PFSK-1 (cell line): ENCODE measurements around the gene TTC34.

Experiments used
- FOXP2 ChIP-seq: optimal IDR thresholded peaks from 2 replicates; pipeline ENCODE3; 2011; ENCODE audit warnings: borderline replicate concordance, control low read depth, inconsistent platforms; ENCODE audit not compliant: insufficient read depth; ENCODE audit errors: extremely low read length, extremely low read depth
- POLR2AphosphoS5 ChIP-seq: IDR thresholded peaks from 2 replicates; pipeline ENCODE4 v1.6.1; 2012; ENCODE audit warnings: low read depth, mild to moderate bottlenecking, control low read depth, low read length, moderate library complexity
- REST ChIP-seq, 2 experiments: IDR thresholded peaks; 2 replicates each; pipeline versions ENCODE4 v1.6.1 to v1.8.0; 2011 to 2012; ENCODE audit warnings: low read depth in 2 of 2, low read length in 2 of 2, control low read depth in 1 of 2, inconsistent platforms in 1 of 2, mild to moderate bottlenecking in 1 of 2, moderate library complexity in 1 of 2; ENCODE audit not compliant: insufficient read depth in 1 of 2
- SIN3A ChIP-seq: IDR thresholded peaks from 2 replicates; pipeline ENCODE4 v1.6.1; 2012; ENCODE audit warnings: mild to moderate bottlenecking, low read length, moderate library complexity, borderline replicate concordance; ENCODE audit not compliant: insufficient read depth
- TAF1 ChIP-seq: IDR thresholded peaks from 2 replicates; pipeline ENCODE4 v1.6.1; 2012; ENCODE audit warnings: low read length, control low read depth, borderline replicate concordance; ENCODE audit not compliant: insufficient read depth

Gene TTC34

DNA sequence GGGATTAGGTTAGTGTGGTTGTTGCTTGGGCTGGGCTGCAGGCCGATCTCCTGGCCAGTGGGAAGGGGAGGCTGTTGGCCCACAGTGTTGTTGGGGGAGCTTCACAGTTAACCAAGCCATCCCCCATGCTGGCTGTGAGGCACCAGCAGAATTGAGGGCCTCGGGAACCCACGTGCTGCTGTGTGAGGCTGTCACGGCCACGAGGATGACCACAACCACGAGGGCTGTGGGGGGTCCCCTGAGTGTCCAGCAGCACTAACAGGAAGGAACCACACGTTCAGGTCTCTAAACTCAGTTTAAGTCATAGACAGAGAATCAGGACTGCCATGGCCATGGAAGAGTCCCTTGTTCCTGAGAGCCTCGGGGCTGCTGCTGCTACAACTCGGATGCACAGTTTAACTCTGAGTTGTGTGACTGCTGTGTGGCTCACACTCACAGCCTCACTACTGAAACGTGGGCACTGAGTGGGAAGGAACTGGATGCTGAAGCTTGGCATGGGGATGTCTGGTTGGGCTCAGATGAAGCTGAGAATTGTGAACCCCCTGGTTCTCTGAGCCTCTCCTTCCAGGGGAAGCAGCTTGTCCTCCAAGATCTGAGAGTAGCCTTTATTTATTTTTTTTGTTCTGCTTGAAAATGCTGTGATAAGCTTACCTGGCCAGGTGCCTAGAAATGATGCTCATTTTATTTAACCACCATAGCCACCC is 163.9 kb downstream of the TTC34 start:
- TF ChIP-seq TAF1: no peak
- TF ChIP-seq FOXP2: no peak
- TF ChIP-seq REST (IDR thresholded peaks at IDR 0.05; ENCODE audit: insufficient read depth in 1 of 2, low read depth in 2 of 2, low read length in 2 of 2): no peak
- no peak for TF ChIP-seq SIN3A
- no peak for TF ChIP-seq POLR2AphosphoS5

- no peak for TF ChIP-seq REST (IDR thresholded peaks at IDR 0.05; ENCODE audit: insufficient read depth in 1 of 2, low read depth in 2 of 2, low read length in 2 of 2)
- no peak for TF ChIP-seq POLR2AphosphoS5
- TF ChIP-seq TAF1: no peak
- TF ChIP-seq SIN3A: no peak
- TF ChIP-seq FOXP2: no peak
These were observed 164.8 kb downstream of the TTC34 start for GRCh38 chr1:2636733-2637132.

DNA sequence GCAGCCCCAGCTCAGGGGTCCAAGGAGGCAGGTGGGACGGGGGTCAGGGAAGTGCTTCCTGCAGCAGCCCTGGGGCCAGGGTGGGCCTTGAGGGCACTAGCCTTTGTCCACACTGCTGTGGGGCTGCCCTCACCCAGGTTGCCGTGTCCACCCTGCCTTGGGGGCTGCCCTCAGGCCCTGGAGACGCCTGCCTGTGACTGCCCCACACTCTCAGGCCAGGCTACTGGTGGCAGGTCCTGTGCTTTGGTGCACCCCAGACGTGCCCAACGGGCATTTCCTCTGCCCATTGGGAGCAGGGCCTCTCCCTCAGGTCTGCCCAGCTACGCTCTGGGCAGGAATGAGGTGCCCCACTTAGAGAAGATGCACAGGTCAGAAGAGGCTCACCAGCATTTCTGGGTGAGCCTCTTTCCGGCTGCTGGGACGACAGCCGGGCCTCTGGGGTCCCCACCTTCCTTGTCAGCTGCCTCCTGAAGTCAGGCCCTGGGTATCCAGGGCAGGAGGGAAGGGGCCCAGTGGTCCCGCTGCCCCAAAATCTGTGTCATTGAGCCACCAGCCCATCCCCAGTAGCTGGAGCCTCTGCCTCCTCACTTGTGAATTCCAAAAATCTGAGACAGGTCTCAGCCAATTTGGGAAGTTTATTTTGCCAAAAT is 166.0 kb downstream of the TTC34 start:
- TF ChIP-seq SIN3A (no peak), TAF1 (no peak), FOXP2 (no peak), POLR2AphosphoS5 (no peak), REST (IDR thresholded peaks at IDR 0.05; ENCODE audit: insufficient read depth in 1 of 2, low read depth in 2 of 2, low read length in 2 of 2) (no peak)

DNA sequence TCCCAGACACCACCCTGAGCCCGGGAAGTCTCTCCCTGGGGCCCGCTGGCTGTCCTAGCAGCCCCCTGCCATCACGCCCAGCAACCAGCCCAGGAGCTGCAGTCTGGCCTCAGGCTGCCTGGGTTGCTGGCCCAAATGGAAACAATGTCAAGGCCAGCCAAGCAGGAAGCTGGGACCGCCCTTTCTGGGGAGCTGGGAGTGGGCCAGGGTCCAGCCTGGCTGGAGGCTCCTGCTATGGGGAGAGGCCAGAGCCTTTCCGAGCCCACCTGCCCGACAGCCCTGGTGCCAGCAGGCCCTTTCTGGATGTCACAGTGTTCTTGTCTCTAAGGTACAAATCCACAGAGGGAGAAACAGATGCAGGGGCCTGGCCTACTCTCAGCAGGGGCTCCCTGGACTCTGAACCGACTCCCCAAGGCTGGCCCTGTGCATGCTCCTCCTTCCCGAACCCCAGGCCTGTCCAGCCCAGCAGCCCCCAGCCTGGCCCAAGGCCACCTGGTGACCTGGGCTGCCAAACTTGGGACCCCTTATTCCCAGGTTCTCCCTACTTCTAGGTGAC is 167.5 kb downstream of the TTC34 start:
- TF ChIP-seq SIN3A (no peak), POLR2AphosphoS5 (no peak), TAF1 (no peak), FOXP2 (no peak), REST (IDR thresholded peaks at IDR 0.05; ENCODE audit: insufficient read depth in 1 of 2, low read depth in 2 of 2, low read length in 2 of 2) (no peak)
